ENCODE measurements around the gene MINDY4. TPM values are rescaled to one million over a fixed set of nuclear protein-coding genes. Genes with fewer than 3 reads are reported as not detected.

MINDY4 gene
- total and polyA plus RNA-seq, 2 donors (not counting 1 experiment from before 2014, with no cell fraction given) = 0.12 to 1.1 TPM

DNA sequence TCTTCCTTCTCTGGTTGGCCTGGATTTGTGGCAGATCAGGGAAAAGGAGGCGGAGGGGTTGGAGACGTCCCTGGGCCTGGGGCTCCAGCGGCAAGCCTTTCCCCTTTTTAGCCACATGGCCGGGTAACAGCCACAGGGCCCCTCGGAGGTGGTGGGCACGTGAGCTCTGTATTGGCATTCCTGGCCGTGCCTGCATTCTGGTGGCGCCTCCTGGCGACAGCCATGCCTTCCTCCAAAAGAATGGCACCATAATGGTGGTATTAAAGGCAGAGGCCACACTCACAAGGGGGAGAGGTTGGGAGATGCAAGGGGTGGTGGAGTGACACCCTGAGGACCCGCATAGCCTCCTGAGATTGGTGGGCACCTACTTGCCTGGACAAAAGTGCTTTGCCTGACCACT is 137.5 kb downstream of the MINDY4 start:
- TF ChIP-seq, protein P1, sequence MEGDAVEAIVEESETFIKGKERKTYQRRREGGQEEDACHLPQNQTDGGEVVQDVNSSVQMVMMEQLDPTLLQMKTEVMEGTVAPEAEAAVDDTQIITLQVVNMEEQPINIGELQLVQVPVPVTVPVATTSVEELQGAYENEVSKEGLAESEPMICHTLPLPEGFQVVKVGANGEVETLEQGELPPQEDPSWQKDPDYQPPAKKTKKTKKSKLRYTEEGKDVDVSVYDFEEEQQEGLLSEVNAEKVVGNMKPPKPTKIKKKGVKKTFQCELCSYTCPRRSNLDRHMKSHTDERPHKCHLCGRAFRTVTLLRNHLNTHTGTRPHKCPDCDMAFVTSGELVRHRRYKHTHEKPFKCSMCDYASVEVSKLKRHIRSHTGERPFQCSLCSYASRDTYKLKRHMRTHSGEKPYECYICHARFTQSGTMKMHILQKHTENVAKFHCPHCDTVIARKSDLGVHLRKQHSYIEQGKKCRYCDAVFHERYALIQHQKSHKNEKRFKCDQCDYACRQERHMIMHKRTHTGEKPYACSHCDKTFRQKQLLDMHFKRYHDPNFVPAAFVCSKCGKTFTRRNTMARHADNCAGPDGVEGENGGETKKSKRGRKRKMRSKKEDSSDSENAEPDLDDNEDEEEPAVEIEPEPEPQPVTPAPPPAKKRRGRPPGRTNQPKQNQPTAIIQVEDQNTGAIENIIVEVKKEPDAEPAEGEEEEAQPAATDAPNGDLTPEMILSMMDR (IDR thresholded peaks at IDR 0.05) = no peak
- no peak for TF ChIP-seq EZH2 (IDR thresholded peaks at IDR 0.05; ENCODE audit: borderline replicate concordance, insufficient read depth, low read depth, low read length, poor library complexity, severe bottlenecking)
- Histone ChIP-seq H3K27ac (ENCODE audit: low read length in 2 of 2) (no peak overlapping the region), H3K9me3 (ENCODE audit: control extremely low read depth in 1 of 3, control insufficient read depth in 2 of 3, insufficient read depth in 1 of 3, low read length in 2 of 3) (no peaks in the 10 kb centered on the region), H3K4me1 (ENCODE audit: control insufficient read depth in 2 of 2, insufficient read depth in 2 of 2, low read length in 2 of 2) (no peaks in the 10 kb centered on the region), H3K4me3 (ENCODE audit: control extremely low read depth in 1 of 5, extremely low read depth in 1 of 5, insufficient read depth in 1 of 5, low read depth in 2 of 5, low read length in 4 of 5) (no peak overlapping the region), H3K36me3 (replicated peaks in 1 of 2; ENCODE audit: control extremely low read depth in 1 of 2, control insufficient read depth in 1 of 2, extremely low read depth in 1 of 2, insufficient read depth in 2 of 2, low read length in 1 of 2) (no peaks in the 10 kb centered on the region), H3K9ac (ENCODE audit: low read length) (no peak overlapping the region), H3K27me3 (replicated peaks in 1 of 4; ENCODE audit: control extremely low read depth in 1 of 4, control insufficient read depth in 3 of 4, insufficient read depth in 4 of 4, low read length in 3 of 4) (no peaks in the 10 kb centered on the region), H3K79me2 (ENCODE audit: control insufficient read depth, insufficient read depth, low read length) (no peaks in the 10 kb centered on the region), H3K4me2 (replicated peaks; ENCODE audit: low read depth, low read length, poor library complexity, severe bottlenecking) (no peak overlapping the region), H2AFZ (ENCODE audit: insufficient read depth, low read depth, low read length, poor library complexity, severe bottlenecking) (no peak overlapping the region), H4K20me1 (ENCODE audit: control insufficient read depth, insufficient read depth, low read length, poor library complexity, severe bottlenecking) (no peaks in the 10 kb centered on the region)
- Mint-ChIP-seq H3K4me3 (no peak overlapping the region), H3K27ac (no peak overlapping the region), H3K4me1 (no peaks in the 10 kb centered on the region), H3K27me3 (peaks cover 5% of the 10 kb centered on the region), H3K9me3 (ENCODE audit: insufficient read depth) (no peaks in the 10 kb centered on the region)
- ATAC-seq (ENCODE audit: low read depth) = no peak
- intact Hi-C loops (cut with micrococcal nuclease) = no loop called here
- POLR2A ChIA-PET = no interaction called here
- no peak for DNase-seq
- CTCF ChIA-PET = no interaction called here
- WGBS (ENCODE audit: insufficient coverage) = 94% methylated on average over 9 of the region's 10 CpGs

DNA sequence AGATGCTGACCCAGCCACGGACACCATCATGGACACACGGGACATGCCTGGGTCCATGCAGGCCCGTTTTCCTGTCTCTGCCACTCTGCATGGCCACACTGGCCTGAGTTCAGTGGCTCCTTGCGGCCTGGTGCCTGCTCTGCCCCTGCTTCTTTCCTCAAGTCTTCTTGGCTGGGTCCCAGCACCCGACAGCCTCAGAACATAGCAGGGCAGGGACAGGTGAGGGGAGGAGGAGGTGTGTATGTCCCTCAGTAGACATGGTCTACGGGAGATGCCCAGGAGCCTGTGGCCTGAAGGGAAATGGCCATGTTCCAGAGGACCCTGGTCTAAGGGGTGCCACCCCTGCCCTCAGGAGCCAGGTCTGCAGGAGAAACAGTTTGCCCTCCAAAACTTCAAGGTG is 138.2 kb downstream of the MINDY4 start:
- no peaks in the 10 kb centered on the region for H3K9me3 ChIP-seq (ENCODE audit: control extremely low read depth in 1 of 3, control insufficient read depth in 2 of 3, insufficient read depth in 1 of 3, low read length in 2 of 3)
- ChIA-PET POLR2A (no interaction called here), CTCF (no interaction called here)
- no peaks in the 10 kb centered on the region for H3K27me3 ChIP-seq (replicated peaks in 1 of 4; ENCODE audit: control extremely low read depth in 1 of 4, control insufficient read depth in 3 of 4, insufficient read depth in 4 of 4, low read length in 3 of 4)
- no peak overlapping the region for H3K4me3 ChIP-seq (ENCODE audit: control extremely low read depth in 1 of 5, extremely low read depth in 1 of 5, insufficient read depth in 1 of 5, low read depth in 2 of 5, low read length in 4 of 5)
- H4K20me1 ChIP-seq (ENCODE audit: control insufficient read depth, insufficient read depth, low read length, poor library complexity, severe bottlenecking) = no peaks in the 10 kb centered on the region
- 90% methylated on average over 6 of the region's 6 CpGs for WGBS (ENCODE audit: insufficient coverage)
- no peaks in the 10 kb centered on the region for H3K79me2 ChIP-seq (ENCODE audit: control insufficient read depth, insufficient read depth, low read length)
- DNase-seq (no peak), ATAC-seq (ENCODE audit: low read depth) (no peak)
- no peaks in the 10 kb centered on the region for H3K36me3 ChIP-seq (replicated peaks in 1 of 2; ENCODE audit: control extremely low read depth in 1 of 2, control insufficient read depth in 1 of 2, extremely low read depth in 1 of 2, insufficient read depth in 2 of 2, low read length in 1 of 2)
- Mint-ChIP-seq H3K27ac (no peak overlapping the region), H3K4me3 (no peak overlapping the region), H3K4me1 (no peaks in the 10 kb centered on the region), H3K9me3 (ENCODE audit: insufficient read depth) (no peaks in the 10 kb centered on the region), H3K27me3 (peaks cover 5% of the 10 kb centered on the region)
- intact Hi-C loops (cut with micrococcal nuclease) = no loop called here
- no peak overlapping the region for H3K9ac ChIP-seq (ENCODE audit: low read length)
- H3K4me1 ChIP-seq (ENCODE audit: control insufficient read depth in 2 of 2, insufficient read depth in 2 of 2, low read length in 2 of 2) = no peaks in the 10 kb centered on the region
- H2AFZ ChIP-seq (ENCODE audit: insufficient read depth, low read depth, low read length, poor library complexity, severe bottlenecking) = no peak overlapping the region
- H3K27ac ChIP-seq (ENCODE audit: low read length in 2 of 2) = no peak overlapping the region
- no peak overlapping the region for H3K4me2 ChIP-seq (replicated peaks; ENCODE audit: low read depth, low read length, poor library complexity, severe bottlenecking)
- TF ChIP-seq, protein P1 (IDR thresholded peaks at IDR 0.05) = no peak
- TF ChIP-seq EZH2 (IDR thresholded peaks at IDR 0.05; ENCODE audit: borderline replicate concordance, insufficient read depth, low read depth, low read length, poor library complexity, severe bottlenecking) = no peak
